ENCODE results near the gene MCAT. TPM values are rescaled to one million over a fixed set of nuclear protein-coding genes. Genes with fewer than 3 reads are reported as not detected.
A peak's percentile ranks its signal among the peaks of the same experiment; 100 is the strongest.

The MCAT gene
- total and polyA plus RNA-seq, 2 donors from 2014 or later, result 24.8 to 74.7 TPM

DNA sequence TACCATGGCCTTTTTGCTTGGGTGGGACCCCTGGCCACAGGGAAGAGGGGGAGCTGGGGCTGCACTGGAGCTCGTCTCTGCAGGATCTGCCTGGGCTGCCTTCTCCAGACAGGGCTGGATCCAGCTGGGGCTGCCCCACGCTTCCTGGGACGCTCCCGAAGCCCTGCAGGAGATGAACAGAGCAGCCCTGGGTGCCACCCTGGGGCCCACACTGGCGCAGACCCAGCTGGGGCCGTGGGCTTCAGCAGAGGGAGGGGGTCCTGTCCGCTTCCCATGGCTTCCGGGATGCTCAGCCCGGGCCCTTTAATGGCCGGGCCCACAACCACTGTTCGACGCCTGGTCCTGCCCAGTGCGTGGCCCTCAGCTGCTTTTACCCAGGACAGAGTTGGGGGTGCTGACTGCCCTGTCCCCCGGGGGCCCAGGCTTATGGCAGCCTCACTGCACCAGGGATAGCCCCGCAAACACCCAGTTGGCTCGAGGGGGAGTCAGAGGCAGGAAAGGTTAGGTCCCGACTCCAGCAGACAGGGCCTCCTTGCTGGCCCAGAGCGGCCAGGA lies 20.1 kb upstream of the MCAT start:
- FAIRE-seq, result no peak
- H3K9ac ChIP-seq (ENCODE audit: low read length in 3 of 3), result no peak overlapping the region
- no peak overlapping the region for H3K4me3 ChIP-seq (ENCODE audit: low read length in 3 of 3)
- no peaks in the 10 kb centered on the region for H3K36me3 ChIP-seq (ENCODE audit: control insufficient read depth in 2 of 3, insufficient read depth in 3 of 3, low read length in 3 of 3)
- no peak overlapping the region for H3K27ac ChIP-seq (ENCODE audit: low read depth in 2 of 2, low read length in 2 of 2)
- H3K27me3 ChIP-seq (ENCODE audit: control insufficient read depth, insufficient read depth, low read length), result no peaks in the 10 kb centered on the region
- peaks cover 0 to 6% (median 0%) of the 10 kb centered on the region in 3 donors for H3K4me1 ChIP-seq (ENCODE audit: control insufficient read depth in 2 of 3, insufficient read depth in 2 of 3, low read depth in 1 of 3, low read length in 3 of 3)
- TF ChIP-seq, protein P1, sequence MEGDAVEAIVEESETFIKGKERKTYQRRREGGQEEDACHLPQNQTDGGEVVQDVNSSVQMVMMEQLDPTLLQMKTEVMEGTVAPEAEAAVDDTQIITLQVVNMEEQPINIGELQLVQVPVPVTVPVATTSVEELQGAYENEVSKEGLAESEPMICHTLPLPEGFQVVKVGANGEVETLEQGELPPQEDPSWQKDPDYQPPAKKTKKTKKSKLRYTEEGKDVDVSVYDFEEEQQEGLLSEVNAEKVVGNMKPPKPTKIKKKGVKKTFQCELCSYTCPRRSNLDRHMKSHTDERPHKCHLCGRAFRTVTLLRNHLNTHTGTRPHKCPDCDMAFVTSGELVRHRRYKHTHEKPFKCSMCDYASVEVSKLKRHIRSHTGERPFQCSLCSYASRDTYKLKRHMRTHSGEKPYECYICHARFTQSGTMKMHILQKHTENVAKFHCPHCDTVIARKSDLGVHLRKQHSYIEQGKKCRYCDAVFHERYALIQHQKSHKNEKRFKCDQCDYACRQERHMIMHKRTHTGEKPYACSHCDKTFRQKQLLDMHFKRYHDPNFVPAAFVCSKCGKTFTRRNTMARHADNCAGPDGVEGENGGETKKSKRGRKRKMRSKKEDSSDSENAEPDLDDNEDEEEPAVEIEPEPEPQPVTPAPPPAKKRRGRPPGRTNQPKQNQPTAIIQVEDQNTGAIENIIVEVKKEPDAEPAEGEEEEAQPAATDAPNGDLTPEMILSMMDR (IDR thresholded peaks at IDR 0.05; ENCODE audit: borderline replicate concordance, extremely low read depth, insufficient read depth), result no peak
- H3K9me3 ChIP-seq (ENCODE audit: control insufficient read depth in 2 of 3, insufficient read depth in 1 of 3, low read length in 3 of 3), result no peaks in the 10 kb centered on the region
- DNase-seq, result peak in 1 of 5 donors; percentile 76
- intact Hi-C loops (cut with DNase I), result no loop called here

DNA sequence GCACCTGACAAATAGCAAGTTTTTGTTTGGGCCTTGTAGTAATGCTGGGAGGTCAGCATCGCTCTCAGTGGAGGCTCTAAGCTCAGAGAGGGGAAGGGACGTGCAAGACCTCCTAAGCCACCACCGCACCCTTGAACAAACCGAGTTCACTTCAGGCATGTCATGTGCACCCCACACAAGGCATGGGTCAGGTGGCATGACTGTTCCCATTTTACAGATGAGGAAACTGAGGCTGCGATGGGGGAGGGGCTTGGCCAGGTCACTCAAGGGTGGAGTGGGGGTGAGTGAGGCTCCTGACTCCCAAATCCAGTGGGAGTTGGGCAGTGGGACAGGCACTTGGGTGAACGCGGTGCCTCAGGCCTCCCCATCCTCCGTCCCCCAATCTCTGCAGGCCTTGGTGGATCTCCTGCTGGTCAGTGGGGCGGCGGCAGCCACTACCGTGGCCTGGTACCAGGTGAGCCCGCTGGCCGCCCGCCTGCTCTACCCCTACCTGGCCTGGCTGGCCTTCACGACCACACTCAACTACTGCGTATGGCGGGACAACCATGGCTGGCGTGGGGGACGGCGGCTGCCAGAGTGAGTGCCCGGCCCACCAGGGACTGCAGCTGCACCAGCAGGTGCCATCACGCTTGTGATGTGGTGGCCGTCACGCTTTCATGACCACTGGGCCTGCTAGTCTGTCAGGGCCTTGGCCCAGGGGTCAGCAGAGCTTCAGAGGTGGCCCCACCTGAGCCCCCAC lies 19.4 kb upstream of the MCAT start:
- DNase-seq (peak in 1 of 5 donors; percentile 71), FAIRE-seq (no peak)
- Histone ChIP-seq H3K36me3 (ENCODE audit: control insufficient read depth in 2 of 3, insufficient read depth in 3 of 3, low read length in 3 of 3) (no peaks in the 10 kb centered on the region), H3K27me3 (ENCODE audit: control insufficient read depth, insufficient read depth, low read length) (no peaks in the 10 kb centered on the region), H3K27ac (ENCODE audit: low read depth in 2 of 2, low read length in 2 of 2) (no peak overlapping the region), H3K4me3 (ENCODE audit: low read length in 3 of 3) (no peak overlapping the region), H3K4me1 (ENCODE audit: control insufficient read depth in 2 of 3, insufficient read depth in 2 of 3, low read depth in 1 of 3, low read length in 3 of 3) (peaks cover 0 to 8% (median 0%) of the 10 kb centered on the region in 3 donors), H3K9me3 (ENCODE audit: control insufficient read depth in 2 of 3, insufficient read depth in 1 of 3, low read length in 3 of 3) (no peaks in the 10 kb centered on the region), H3K9ac (ENCODE audit: low read length in 3 of 3) (no peak overlapping the region)
- TF ChIP-seq, protein P1 (IDR thresholded peaks at IDR 0.05; ENCODE audit: borderline replicate concordance, extremely low read depth, insufficient read depth), result no peak
- intact Hi-C loops (cut with DNase I), result no loop called here

DNA sequence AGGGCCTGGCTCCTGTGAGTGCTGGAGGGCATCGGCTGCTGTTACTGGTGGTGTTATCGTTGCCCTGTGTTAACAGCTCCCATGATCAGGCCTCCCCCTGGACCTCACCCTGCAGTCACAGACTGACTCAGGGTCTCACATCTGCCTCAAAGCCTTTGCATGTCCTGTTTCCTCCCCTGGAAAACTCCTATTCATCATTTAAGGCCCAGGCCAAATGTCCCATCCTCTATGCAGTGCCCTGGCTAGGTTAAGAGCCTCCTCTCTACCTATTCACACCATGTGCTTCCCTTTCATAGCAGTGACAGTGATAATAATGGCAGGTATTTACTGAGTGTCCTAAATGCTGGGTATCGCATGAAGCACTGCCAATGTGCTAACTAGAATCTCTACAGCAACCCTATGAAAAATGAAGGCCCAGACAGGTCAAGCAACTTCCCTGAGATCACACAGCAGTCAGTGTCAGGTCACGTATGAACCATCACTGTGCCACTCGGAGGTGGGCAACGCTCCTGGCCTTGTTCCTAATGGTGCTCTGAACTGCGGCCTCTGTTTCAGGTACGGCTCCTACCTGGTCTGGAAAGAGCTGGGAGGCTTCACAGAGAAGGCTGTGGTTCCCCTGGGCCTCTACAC lies 17.4 kb upstream of the MCAT start:
- intact Hi-C loops (cut with DNase I), result no loop called here
- no peak overlapping the region for H3K9ac ChIP-seq (ENCODE audit: low read length in 3 of 3)
- peaks cover 0 to 8% (median 0%) of the 10 kb centered on the region in 3 donors for H3K4me1 ChIP-seq (ENCODE audit: control insufficient read depth in 2 of 3, insufficient read depth in 2 of 3, low read depth in 1 of 3, low read length in 3 of 3)
- no peaks in the 10 kb centered on the region for H3K36me3 ChIP-seq (ENCODE audit: control insufficient read depth in 2 of 3, insufficient read depth in 3 of 3, low read length in 3 of 3)
- H3K27me3 ChIP-seq (ENCODE audit: control insufficient read depth, insufficient read depth, low read length), result no peaks in the 10 kb centered on the region
- no peaks in the 10 kb centered on the region for H3K9me3 ChIP-seq (ENCODE audit: control insufficient read depth in 2 of 3, insufficient read depth in 1 of 3, low read length in 3 of 3)
- FAIRE-seq, result no peak
- no peak for DNase-seq
- H3K4me3 ChIP-seq (ENCODE audit: low read length in 3 of 3), result no peak overlapping the region
- no peak overlapping the region for H3K27ac ChIP-seq (ENCODE audit: low read depth in 2 of 2, low read length in 2 of 2)
- TF ChIP-seq, protein P1 (IDR thresholded peaks at IDR 0.05; ENCODE audit: borderline replicate concordance, extremely low read depth, insufficient read depth), result no peak
